ENCODE measurements around the gene HMX2. TPM values are rescaled to one million over a fixed set of nuclear protein-coding genes. Genes with fewer than 3 reads are reported as not detected.

Gene HMX2
- total RNA-seq, 1 experiment from 2014 or later = 0.46 TPM

GRCh38 chr10:123117644-123118417, 30.1 kb upstream of the HMX2 start:
- Histone ChIP-seq H3K18ac (ENCODE audit: insufficient read length, low read depth, low read length) (no peak overlapping the region), H3K14ac (ENCODE audit: insufficient read depth, low read length) (no peak overlapping the region; the same call in 1 of the 2 replicates), H3K27me3 (ENCODE audit: insufficient read depth, low read length) (no peaks in the 10 kb centered on the region; the same call in 1 of the 2 replicates), H3K4me2 (ENCODE audit: insufficient read depth, insufficient read length, low read length) (peak overlapping the region; percentile 17), H2BK15ac (ENCODE audit: low read depth, low read length) (no peak overlapping the region), H3K23me2 (ENCODE audit: insufficient read length, low read depth, low read length, poor library complexity, severe bottlenecking) (no peaks in the 10 kb centered on the region), H4K8ac (replicated peaks; ENCODE audit: insufficient read length, low read depth, low read length) (no peak overlapping the region), H3K4ac (ENCODE audit: low read depth, low read length) (no peak overlapping the region), H4K5ac (ENCODE audit: insufficient read length, low read depth, low read length) (no peak overlapping the region), H4K20me1 (ENCODE audit: control insufficient read depth, insufficient read depth, insufficient read length) (no peaks in the 10 kb centered on the region), H3K9ac (ENCODE audit: extremely low read depth, insufficient read length, low read length) (no peak overlapping the region), H3T11ph (ENCODE audit: low read length) (no peak overlapping the region), H3K56ac (ENCODE audit: insufficient read length, low read depth, low read length) (no peak overlapping the region), H4K91ac (ENCODE audit: insufficient read length, low read depth, low read length) (no peak overlapping the region), H2BK5ac (ENCODE audit: insufficient read length, low read length) (no peak overlapping the region), H3K23ac (ENCODE audit: insufficient read length, low read depth, low read length) (no peak overlapping the region), H2AK5ac (ENCODE audit: insufficient read length, low read length) (no peak overlapping the region), H2AFZ (ENCODE audit: low read length) (no peak overlapping the region), H3K4me1 (ENCODE audit: insufficient read depth, low read length) (no peaks in the 10 kb centered on the region; the same call in 1 of the 2 replicates), H2BK12ac (ENCODE audit: insufficient read length, low read depth, low read length) (no peak overlapping the region), H2BK120ac (ENCODE audit: low read depth, low read length, poor library complexity, severe bottlenecking) (no peak overlapping the region), H3K79me1 (ENCODE audit: insufficient read depth, low read depth, low read length, poor library complexity, severe bottlenecking) (no peaks in the 10 kb centered on the region), H3K27ac (ENCODE audit: insufficient read length, low read depth, low read length) (no peak overlapping the region), H3K79me2 (ENCODE audit: insufficient read depth, low read length) (no peaks in the 10 kb centered on the region), H2BK20ac (ENCODE audit: low read depth, low read length, poor library complexity, severe bottlenecking) (no peak overlapping the region), H3K9me3 (ENCODE audit: control insufficient read depth, low read depth, low read length) (no peaks in the 10 kb centered on the region)
- WGBS (ENCODE audit: extremely low coverage, insufficient read length, low lambda C conversion rate) = no CpG with 5 or more reads among the region's 26 CpGs
- H3K9me3 Mint-ChIP-seq = no peaks in the 10 kb centered on the region
- H3K4me3 Mint-ChIP-seq = peak overlapping the region; percentile 46; a peak in 3 of 5 replicates
- peaks cover 49% of the 10 kb centered on the region for H3K27me3 Mint-ChIP-seq (ENCODE audit: low read depth)
- H3K4me1 Mint-ChIP-seq = peaks cover 20 to 21% of the 10 kb centered on the region in 2 experiments
- peak overlapping the region in 1 of 3 experiments; percentile 55; a peak in 1 of 7 replicates for H3K27ac Mint-ChIP-seq
- no peaks in the 10 kb centered on the region for H3K36me3 Mint-ChIP-seq (ENCODE audit: insufficient read depth in 1 of 3, low read depth in 3 of 3)
- TF ChIP-seq CTCF (conservative IDR thresholded peaks at IDR 0.05) = peak; percentile 39; the same call in 2 of the 3 replicates
- DNase-seq = peak; percentile 84
